Gastrocnemius medialis (tissue), 4 donors: ENCODE data around the gene FIZ1.

Experiments
- CTCF ChIP-seq, 5 experiments: fragments of 450-650 bp in 3 of 5; fragments of 200-600 bp in 2 of 5; sonication (generic) in 2 of 5; IDR thresholded peaks in 4 of 5; conservative IDR thresholded peaks in 1 of 5; 1 replicate in 4 of 5; 2 replicates in 1 of 5; pipeline ENCODE4 v1.5.1; 2016 to 2019; ENCODE audit warnings: antibody characterized with exemption in 5 of 5, mild to moderate bottlenecking in 3 of 5, moderate library complexity in 3 of 5
- POLR2A ChIP-seq, 2 donors: fragments of 450-650 bp; IDR thresholded peaks; one replicate each; pipeline ENCODE4 v1.6.1; 2017; ENCODE audit warnings: antibody characterized with exemption in 2 of 2, mild to moderate bottlenecking in 2 of 2, moderate library complexity in 2 of 2

GRCh38 chr19:55553217-55554182, 45.8 kb downstream of the FIZ1 start:
- no peak for TF ChIP-seq CTCF (IDR thresholded peaks at IDR 0.05 in 4 of 5, conservative IDR thresholded peaks at IDR 0.05 in 1 of 5)
- TF ChIP-seq POLR2A (IDR thresholded peaks at IDR 0.05) = no peak
